Renal cortex interstitium (tissue), 15 donors: ENCODE results near the gene SCYGR3. TPM values are rescaled to one million over a fixed set of nuclear protein-coding genes. Genes with fewer than 3 reads are reported as not detected.

Experiments
- DNase-seq, 11 donors: peaks; one replicate each; pipeline ENCODE4 v3.0.0-alpha.2; 2013; ENCODE audit warnings: low read depth in 9 of 11, low spot score in 4 of 11; ENCODE audit errors: extremely low read depth in 1 of 11
- long read RNA-seq, 16 experiments: transcript quantifications; one replicate each; lab custom pipeline, GENCODE V29; 2026
- polyA plus RNA-seq, 3 donors: library from polyadenylated mRNA; unstranded; fragments of 120-200 nt; gene quantifications; one replicate each; pipeline ENCODE4 v1.2.1, GENCODE V29; 2013; ENCODE audit not compliant: insufficient read length in 3 of 3

SCYGR3 gene
- polyA plus RNA-seq: not detected
- long read RNA-seq, donor 1: 0 reads
- long read RNA-seq, donor 2: 0 reads
- long read RNA-seq, donor 3: 0 reads
- long read RNA-seq, donor 4: 0 reads
- long read RNA-seq, donor 5: 0 reads
- long read RNA-seq, donor 6: 0 reads
- long read RNA-seq, donor 7: 0 reads
- long read RNA-seq, donor 8: 0 reads
- long read RNA-seq, donor 9: 0 reads
- long read RNA-seq, donor 10: 0 reads
- long read RNA-seq, donor 11: 0 reads
- long read RNA-seq, donor 12: 0 reads
- long read RNA-seq, donor 13: 0 reads
- long read RNA-seq, donor 14: 0 reads
- long read RNA-seq, donor 15: 0 reads
- long read RNA-seq, donor 16: 0 reads

GRCh38 chr2:227614740-227615139, at the start of gene SCYGR3:
TSS of gene SCYGR3 (minus strand) at chr2:227614840. CDS start at chr2:227614840, 0 bp downstream.
- DNase-seq: no peak

- DNase-seq: no peak
Measured at GRCh38 chr2:227661827-227662226, 47.2 kb upstream of the SCYGR3 start.

- no peak for DNase-seq
Measured at GRCh38 chr2:227661025-227661649, 46.5 kb upstream of the SCYGR3 start.

GRCh38 chr2:227657199-227657845, 42.7 kb upstream of the SCYGR3 start:
- DNase-seq: no peak

- no peak for DNase-seq
Measured at GRCh38 chr2:227655454-227655853, 40.8 kb upstream of the SCYGR3 start.

GRCh38 chr2:227654426-227654825, 39.8 kb upstream of the SCYGR3 start:
- no peak for DNase-seq

GRCh38 chr2:227653419-227653818, 38.8 kb upstream of the SCYGR3 start:
- no peak for DNase-seq

- no peak for DNase-seq
Measured at GRCh38 chr2:227643990-227644551, 29.4 kb upstream of the SCYGR3 start.

GRCh38 chr2:227642656-227643055, 28.0 kb upstream of the SCYGR3 start:
- no peak for DNase-seq

GRCh38 chr2:227634201-227634600, 19.6 kb upstream of the SCYGR3 start:
- no peak for DNase-seq

GRCh38 chr2:227632827-227633226, 18.2 kb upstream of the SCYGR3 start:
- DNase-seq: no peak

- DNase-seq: no peak
Measured at GRCh38 chr2:227630322-227630721, 15.7 kb upstream of the SCYGR3 start.

GRCh38 chr2:227629435-227629834, 14.8 kb upstream of the SCYGR3 start:
- no peak for DNase-seq

GRCh38 chr2:227627769-227628168, 13.1 kb upstream of the SCYGR3 start:
- DNase-seq: no peak

- no peak for DNase-seq
Measured at GRCh38 chr2:227626580-227627151, 12.0 kb upstream of the SCYGR3 start.

- no peak for DNase-seq
Measured at GRCh38 chr2:227625420-227625819, 10.8 kb upstream of the SCYGR3 start.

- no peak for DNase-seq
Measured at GRCh38 chr2:227623226-227623625, 8.6 kb upstream of the SCYGR3 start.

- DNase-seq: no peak
Measured at GRCh38 chr2:227617316-227618230, 2.9 kb upstream of the SCYGR3 start, which contains the start of gene SCYGR4. TSS of gene SCYGR4 (plus strand) at chr2:227617498. CDS start at chr2:227617498, 0 bp downstream.

GRCh38 chr2:227616631-227617030, 2.0 kb upstream of the SCYGR3 start:
- no peak for DNase-seq
